Testis (tissue), 3 donors: ENCODE measurements around the gene ASB6. TPM values are rescaled to one million over a fixed set of nuclear protein-coding genes. Genes with fewer than 3 reads are reported as not detected.

Source experiments
- DNase-seq: peaks from one replicate; pipeline ENCODE4 v3.0.0-alpha.2; 2019
- H3K27ac ChIP-seq, 2 donors: fragments of 200-600 bp; sonication (generic); one replicate each; pipeline ENCODE4 v1.5.1; 2019
- H3K27me3 ChIP-seq: fragments of 200-600 bp; sonication (generic); one replicate; pipeline ENCODE4 v1.5.1; 2019
- H3K36me3 ChIP-seq: fragments of 200-600 bp; sonication (generic); one replicate; pipeline ENCODE4 v1.5.1; 2017; ENCODE audit warnings: low read depth; ENCODE audit errors: missing control alignments
- H3K4me1 ChIP-seq: fragments of 200-600 bp; sonication (generic); one replicate; pipeline ENCODE4 v1.5.1; 2019
- H3K4me3 ChIP-seq, 2 donors: fragments of 200-600 bp; sonication (generic); one replicate each; pipeline ENCODE4 v1.5.1; 2017 to 2019
- H3K9me3 ChIP-seq: fragments of 200-600 bp; sonication (generic); one replicate; pipeline ENCODE4 v1.5.1; 2017
- CTCF ChIP-seq, 3 experiments: fragments of 450-650 bp in 2 of 3; fragments of 200-600 bp in 1 of 3; sonication (generic) in 1 of 3; IDR thresholded peaks; one replicate each; pipeline ENCODE4 v1.5.1; 2016 to 2019; ENCODE audit warnings: antibody characterized with exemption in 3 of 3, mild to moderate bottlenecking in 2 of 3, moderate library complexity in 1 of 3
- POLR2A ChIP-seq: fragments of 450-650 bp; IDR thresholded peaks from one replicate; pipeline ENCODE4 v1.6.1; 2017; ENCODE audit warnings: antibody characterized with exemption, mild to moderate bottlenecking, moderate library complexity
- WGBS, 2 donors: methylation state at CpG; one replicate each; pipeline ENCODE4 v1.1.5; 2018; 5-methylcytosine and 5-hydroxymethylcytosine counted together
- intact Hi-C: fragments of 100-400 bp; cut with DNase I; formaldehyde crosslinking; loops from one replicate; pipeline ENCODE4 v1.15.1; 2023; ENCODE audit warnings: low total_unique reads
- polyA plus RNA-seq: library from polyadenylated mRNA; stranded (reverse); fragments of 350-450 nt; fragmentation: Illumina TruSeq; extraction: RNeasy Lipid Tissue Mini Kit (QIAGEN cat#74804); gene quantifications from one replicate; pipeline ENCODE4 v1.2.3, GENCODE V29; 2014; ENCODE audit warnings: low read depth, low replicate concordance; ENCODE audit not compliant: insufficient read depth
- total RNA-seq, 2 donors: library from RNA; depleted of rRNA; stranded (reverse); fragments of >200 nt; gene quantifications; one replicate each; pipeline ENCODE4 v1.2.3, GENCODE V29; 2016

ASB6 gene
- total and polyA plus RNA-seq, 3 donors from 2014 or later: 21.4 to 61.7 (median 51.2) TPM

- H3K27ac ChIP-seq: no peak overlapping the region
- H3K36me3 ChIP-seq: no peaks in the 10 kb centered on the region
- peaks cover 12% of the 10 kb centered on the region for H3K4me1 ChIP-seq
- intact Hi-C loops: no loop called here
- DNase-seq: no peak
- no peaks in the 10 kb centered on the region for H3K27me3 ChIP-seq
- no peak for TF ChIP-seq POLR2A
- TF ChIP-seq CTCF (IDR thresholded peaks at IDR 0.05): no peak
- H3K4me3 ChIP-seq: no peak overlapping the region
- H3K9me3 ChIP-seq: no peaks in the 10 kb centered on the region
- WGBS, 2 donors: 84 to 91% methylated on average over 20 to 31 of the region's 31 CpGs
Observed at GRCh38 chr9:129615407-129616285, 26.3 kb downstream of the ASB6 start.

GRCh38 chr9:129614932-129615331 is 27.0 kb downstream of the ASB6 start:
- TF ChIP-seq CTCF (IDR thresholded peaks at IDR 0.05) (no peak), POLR2A (no peak)
- DNase-seq: no peak
- Histone ChIP-seq H3K4me1 (peaks cover 11% of the 10 kb centered on the region), H3K36me3 (no peaks in the 10 kb centered on the region), H3K9me3 (no peaks in the 10 kb centered on the region), H3K4me3 (no peak overlapping the region), H3K27me3 (no peaks in the 10 kb centered on the region), H3K27ac (no peak overlapping the region)
- 87 to 89% methylated on average over 7 to 10 of the region's 10 CpGs for WGBS, 2 donors
- intact Hi-C loops: no loop called here

- DNase-seq: no peak
- Histone ChIP-seq H3K9me3 (no peaks in the 10 kb centered on the region), H3K4me3 (no peak overlapping the region), H3K4me1 (peaks cover 19% of the 10 kb centered on the region), H3K27me3 (no peaks in the 10 kb centered on the region), H3K36me3 (no peaks in the 10 kb centered on the region), H3K27ac (no peak overlapping the region)
- intact Hi-C loops: no loop called here
- TF ChIP-seq CTCF (IDR thresholded peaks at IDR 0.05) (no peak), POLR2A (no peak)
- 65 to 74% methylated on average over 16 to 19 of the region's 19 CpGs for WGBS, 2 donors
Observed at GRCh38 chr9:129613520-129614175, 28.3 kb downstream of the ASB6 start.

- TF ChIP-seq POLR2A: no peak
- TF ChIP-seq CTCF (IDR thresholded peaks at IDR 0.05): no peak
Observed at GRCh38 chr9:129612815-129613519, 29.0 kb downstream of the ASB6 start.

More at GRCh38 chr9:129612815-129613519, 29.0 kb downstream of the ASB6 start:
- Histone ChIP-seq H3K9me3 (no peaks in the 10 kb centered on the region), H3K4me3 (no peak overlapping the region), H3K27me3 (no peaks in the 10 kb centered on the region), H3K27ac (no peak overlapping the region), H3K4me1 (peaks cover 21% of the 10 kb centered on the region), H3K36me3 (no peaks in the 10 kb centered on the region)
- intact Hi-C loops: no loop called here
- 73 to 87% methylated on average over 6 to 15 of the region's 15 CpGs for WGBS, 2 donors
- DNase-seq: no peak
